CD4-positive, alpha-beta T cell treated with Interferon gamma for 1 hour (primary cell): ENCODE results near the gene TRIM74.
"Not testable (repeated sequence)": the region's sequence is repeated elsewhere in the genome, so short reads cannot be mapped to it uniquely, and the experiment has no call there.

Experiments
- DNase-seq: peaks from one replicate; pipeline ENCODE4 v3.0.0-alpha.2; 2020

Gene TRIM74

GRCh38 chr7:72954563-72955198, 14.6 kb downstream of the TRIM74 start:
- DNase-seq: not testable (repeated sequence)

GRCh38 chr7:72953901-72954562, 15.2 kb downstream of the TRIM74 start:
- not testable (repeated sequence) for DNase-seq

DNA sequence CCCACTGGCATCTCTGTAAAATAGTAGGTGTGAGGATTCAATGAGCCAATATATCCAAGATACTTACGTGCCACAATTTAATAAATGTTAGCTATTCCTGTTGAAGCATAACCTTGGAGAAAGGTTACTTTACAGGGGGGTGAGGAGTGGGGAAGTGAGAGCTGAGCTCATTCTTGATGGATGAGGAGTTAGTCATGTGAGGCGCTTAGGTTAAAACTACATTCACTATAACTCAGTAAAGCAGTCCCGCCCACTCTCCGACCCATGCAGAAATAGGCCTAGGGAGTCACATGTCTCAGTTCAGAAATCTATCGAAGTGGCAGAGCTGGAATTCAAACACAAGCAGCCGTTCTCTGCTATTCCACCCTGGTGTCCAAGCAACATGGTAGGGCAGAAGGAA, 18.8 kb downstream of the TRIM74 start:
- DNase-seq: not testable (repeated sequence)

DNA sequence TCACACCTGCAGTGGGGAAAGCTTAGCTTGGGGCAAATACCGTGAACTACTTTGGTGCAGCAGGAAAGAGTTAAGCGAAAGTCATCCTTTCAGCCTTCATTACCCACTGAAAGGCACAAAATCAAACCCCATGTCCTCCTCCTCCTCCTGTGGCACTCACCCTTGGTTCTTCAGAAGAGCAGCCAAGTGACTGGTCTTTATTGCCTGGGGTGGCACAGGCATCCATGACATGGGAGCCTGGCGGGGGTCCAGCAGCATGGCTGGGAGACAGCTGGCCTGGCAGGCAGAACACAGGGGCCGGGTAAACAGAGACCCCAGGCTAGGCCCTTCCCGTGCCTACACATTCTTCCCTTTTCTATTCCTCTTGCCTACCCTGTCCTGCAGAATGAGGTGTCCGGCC, 19.6 kb downstream of the TRIM74 start:
- not testable (repeated sequence) for DNase-seq

GRCh38 chr7:72949276-72949675, 20.0 kb downstream of the TRIM74 start:
- not testable (repeated sequence) for DNase-seq

- DNase-seq: not testable (repeated sequence)
Measured at GRCh38 chr7:72948714-72949113, 20.6 kb downstream of the TRIM74 start.

DNA sequence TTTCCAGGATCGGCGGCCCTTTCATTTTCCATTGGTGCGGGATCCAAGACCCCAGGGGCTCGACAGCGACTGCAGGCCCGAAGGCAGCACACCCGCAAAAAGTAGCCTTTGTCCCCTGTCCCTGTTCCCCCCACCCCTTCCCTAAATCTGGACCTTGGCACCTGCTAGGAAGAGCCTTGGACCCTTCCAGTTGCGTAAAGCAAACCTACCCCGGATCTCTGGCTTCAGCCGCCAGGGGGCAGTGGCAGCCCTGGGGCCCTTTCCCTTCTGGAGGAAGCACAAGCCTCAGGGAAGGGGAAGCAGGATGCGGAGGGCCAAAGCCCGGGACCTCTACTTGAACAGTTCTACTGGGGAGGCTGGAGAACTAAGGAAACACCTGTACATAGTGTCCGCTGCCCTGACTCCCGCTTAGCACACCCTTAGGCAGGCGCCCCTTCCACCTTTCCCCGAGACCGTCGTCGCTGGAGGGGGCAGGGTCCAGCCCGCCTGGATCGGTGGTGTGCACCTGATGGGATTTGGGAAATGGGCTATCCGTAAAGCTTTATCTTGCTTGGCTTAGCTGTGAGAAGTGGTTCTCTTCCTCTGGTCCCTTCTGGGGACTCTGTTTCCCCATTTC, 23.0 kb downstream of the TRIM74 start:
- DNase-seq: not testable (repeated sequence)

GRCh38 chr7:72945597-72945996, 23.7 kb downstream of the TRIM74 start:
- DNase-seq: not testable (repeated sequence)

GRCh38 chr7:72944937-72945336, 24.3 kb downstream of the TRIM74 start:
- not testable (repeated sequence) for DNase-seq

DNA sequence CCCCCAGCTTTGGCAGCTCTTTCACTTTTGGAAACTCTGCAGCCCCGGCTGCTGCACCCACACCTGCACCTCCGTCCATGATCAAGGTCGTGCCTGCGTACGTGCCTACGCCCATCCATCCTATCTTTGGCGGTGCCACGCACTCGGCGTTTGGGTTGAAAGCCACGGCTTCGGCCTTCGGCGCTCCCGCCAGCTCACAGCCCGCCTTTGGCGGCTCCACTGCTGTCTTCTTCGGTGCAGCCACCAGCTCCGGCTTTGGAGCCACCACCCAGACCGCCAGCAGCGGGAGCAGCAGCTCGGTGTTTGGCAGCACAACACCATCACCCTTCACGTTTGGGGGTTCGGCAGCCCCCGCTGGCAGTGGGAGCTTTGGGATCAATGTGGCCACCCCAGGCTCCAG, 26.3 kb downstream of the TRIM74 start:
- DNase-seq: not testable (repeated sequence)

DNA sequence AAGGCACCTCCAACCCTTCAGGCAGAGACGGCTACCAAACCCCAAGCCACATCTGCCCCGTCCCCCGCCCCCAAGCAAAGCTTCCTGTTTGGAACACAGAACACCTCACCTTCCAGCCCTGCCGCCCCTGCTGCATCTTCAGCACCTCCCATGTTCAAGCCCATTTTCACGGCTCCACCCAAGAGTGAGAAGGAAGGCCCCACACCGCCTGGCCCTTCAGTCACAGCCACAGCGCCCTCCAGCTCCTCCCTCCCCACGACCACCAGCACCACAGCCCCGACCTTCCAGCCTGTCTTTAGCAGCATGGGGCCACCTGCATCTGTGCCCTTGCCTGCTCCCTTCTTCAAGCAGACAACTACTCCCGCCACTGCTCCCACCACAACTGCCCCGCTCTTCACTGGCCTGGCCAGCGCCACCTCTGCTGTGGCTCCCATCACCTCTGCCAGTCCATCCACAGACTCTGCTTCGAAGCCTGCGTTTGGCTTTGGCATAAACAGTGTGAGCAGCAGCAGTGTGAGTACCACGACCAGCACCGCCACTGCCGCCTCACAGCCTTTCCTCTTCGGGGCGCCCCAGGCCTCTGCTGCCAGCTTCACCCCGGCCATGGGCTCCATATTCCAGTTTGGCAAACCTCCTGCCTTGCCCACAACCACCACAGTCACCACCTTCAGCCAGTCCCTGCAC, 27.1 kb downstream of the TRIM74 start:
- peak; percentile 3 for DNase-seq

DNA sequence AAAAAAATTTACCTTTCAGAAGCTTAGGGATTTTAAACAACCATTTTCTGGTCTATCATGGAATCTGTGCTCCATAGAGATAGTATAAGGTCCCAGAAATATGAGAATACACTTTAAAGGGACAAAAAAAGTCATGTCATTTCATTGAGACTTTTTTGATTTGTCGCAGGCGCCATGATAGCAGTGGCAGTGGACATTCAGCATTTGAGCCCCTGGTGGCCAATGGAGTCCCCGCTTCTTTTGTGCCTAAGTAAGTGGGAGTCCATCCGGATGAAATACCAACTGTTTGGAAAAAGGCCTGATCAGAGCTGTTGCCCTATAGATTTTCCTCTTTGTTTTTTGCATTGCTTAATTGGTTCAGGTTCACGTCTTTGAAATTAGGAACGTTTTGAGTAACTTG, 41.0 kb downstream of the TRIM74 start:
- DNase-seq: not testable (repeated sequence)

DNA sequence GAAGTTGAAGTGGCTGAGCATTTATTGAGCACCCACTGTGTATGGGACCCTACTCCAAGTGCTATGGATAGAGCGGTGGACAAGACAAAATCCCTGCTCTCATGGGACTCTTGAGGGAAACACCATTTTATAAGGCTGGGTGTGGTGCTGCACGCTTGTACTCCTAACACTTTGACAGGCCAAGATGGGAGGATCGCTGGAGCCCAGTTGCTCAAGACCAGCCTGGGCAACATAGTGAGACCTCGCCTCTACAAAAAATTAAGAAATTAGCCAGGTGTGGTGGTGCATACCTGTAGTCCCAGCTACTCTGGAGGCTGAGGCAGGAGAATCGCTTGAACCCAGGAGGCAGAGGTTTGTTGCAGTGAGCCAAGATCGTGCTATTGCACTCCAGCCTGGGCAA, 41.5 kb downstream of the TRIM74 start:
- DNase-seq: not testable (repeated sequence)

DNA sequence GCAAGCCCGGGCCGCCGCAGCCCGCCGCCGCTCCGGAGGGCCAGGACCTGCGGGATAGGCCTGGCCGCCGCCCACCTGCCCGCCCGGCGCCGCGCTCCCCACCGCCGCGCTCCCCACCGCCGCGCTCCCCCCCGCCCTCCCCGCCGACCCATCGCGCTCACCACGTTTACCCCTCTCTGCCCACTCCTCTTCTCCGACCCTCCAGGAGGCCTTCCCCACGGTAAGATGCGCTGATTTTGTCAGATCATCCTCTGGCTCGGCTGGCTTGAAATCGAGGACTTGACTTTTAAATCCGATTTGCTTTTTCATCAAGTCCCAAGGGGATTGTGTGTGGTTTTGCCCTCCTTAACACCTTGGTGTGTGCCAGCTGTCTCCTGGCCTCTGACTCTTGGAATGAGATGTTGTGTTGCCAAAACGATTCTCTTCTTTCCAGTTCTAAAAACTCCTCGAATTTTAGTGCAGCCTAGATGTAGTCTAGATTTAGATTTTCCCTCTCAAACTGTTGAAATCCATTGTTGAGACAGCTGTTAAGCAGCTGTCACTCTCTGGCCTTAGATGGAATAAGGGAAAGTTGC, 43.6 kb downstream of the TRIM74 start:
- DNase-seq: no peak

DNA sequence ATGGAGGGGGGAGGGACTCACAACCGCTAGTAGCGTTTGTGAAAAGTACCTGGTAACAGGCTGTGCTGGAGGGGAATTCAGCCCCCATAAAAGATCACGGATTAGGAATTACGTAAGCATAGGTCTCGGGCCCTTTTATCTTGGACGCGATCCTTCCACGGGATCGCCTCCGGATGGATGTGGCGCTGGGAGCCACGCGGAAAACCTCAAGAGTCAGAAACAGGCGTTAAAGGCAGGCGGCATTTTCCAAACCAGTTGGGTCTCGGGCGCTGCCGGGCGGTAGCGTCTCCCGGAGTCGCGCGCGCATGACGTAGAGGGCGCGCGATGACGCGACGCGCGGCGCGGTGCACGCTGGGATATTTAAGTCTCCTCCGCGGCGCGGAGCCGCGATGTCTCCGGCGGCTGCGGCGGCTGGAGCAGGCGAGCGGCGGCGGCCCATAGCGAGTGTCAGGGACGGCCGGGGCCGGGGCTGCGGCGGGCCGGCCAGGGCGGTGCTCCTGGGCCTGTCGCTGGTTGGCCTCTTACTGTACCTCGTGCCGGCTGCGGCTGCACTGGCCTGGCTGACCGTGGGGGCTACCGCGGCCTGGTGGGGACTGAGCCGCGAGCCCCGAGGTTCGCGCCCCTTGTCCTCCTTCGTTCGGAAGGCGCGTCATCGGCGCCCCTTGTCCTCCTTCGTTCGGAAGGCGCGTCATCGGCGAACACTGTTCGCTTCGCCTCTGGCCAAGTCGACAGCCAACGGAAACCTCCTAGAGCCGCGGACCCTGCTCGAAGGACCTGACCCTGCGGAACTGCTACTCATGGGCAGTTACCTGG, 44.3 kb downstream of the TRIM74 start, which contains the start of gene POM121:
TSS of gene POM121 (plus strand) at position 363 of the 813 bp plus-strand sequence. CDS start at position 390, 27 bp downstream.
- peak; percentile 84 for DNase-seq

GRCh38 chr7:72924386-72924732, 44.9 kb downstream of the TRIM74 start:
- DNase-seq: no peak

- no peak for DNase-seq
Measured at GRCh38 chr7:72919256-72919775, 50.0 kb downstream of the TRIM74 start.

DNA sequence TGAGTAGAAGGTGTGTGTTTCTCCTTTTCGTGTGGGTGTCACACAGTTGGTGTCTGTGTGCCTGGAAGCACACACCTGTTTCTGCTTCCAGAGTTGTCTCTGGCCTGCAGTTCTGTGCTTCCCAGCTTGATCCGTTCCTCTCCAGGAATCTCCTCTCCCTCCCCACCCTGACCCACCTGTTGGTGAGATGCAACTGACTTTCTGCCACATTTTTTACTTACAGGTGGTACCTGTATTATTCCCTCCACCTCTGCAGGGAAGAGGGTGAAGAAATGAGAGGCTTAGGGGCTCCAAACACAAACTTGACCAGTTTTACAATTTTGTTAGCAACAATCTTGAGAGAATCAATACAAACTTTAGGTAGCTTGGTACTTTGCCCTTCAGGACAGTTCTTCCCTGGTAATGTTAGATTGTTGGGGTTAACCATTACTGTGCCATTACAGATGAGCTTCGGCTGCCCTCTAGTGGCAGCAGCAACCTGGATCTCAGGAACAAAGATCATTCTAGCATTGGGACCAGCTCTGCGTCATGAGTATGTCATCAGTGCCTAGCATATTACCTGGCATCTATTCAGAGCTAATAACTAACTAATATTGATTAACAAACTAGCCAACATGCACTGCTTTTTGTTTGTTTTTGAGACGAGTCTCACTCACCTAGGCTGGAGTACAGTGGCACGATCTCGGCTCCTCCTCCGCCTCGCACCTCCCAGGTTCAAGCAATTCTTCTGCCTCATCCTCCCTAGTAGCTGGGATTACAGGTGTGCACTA, 54.3 kb downstream of the TRIM74 start:
- peak; percentile 48 for DNase-seq

DNA sequence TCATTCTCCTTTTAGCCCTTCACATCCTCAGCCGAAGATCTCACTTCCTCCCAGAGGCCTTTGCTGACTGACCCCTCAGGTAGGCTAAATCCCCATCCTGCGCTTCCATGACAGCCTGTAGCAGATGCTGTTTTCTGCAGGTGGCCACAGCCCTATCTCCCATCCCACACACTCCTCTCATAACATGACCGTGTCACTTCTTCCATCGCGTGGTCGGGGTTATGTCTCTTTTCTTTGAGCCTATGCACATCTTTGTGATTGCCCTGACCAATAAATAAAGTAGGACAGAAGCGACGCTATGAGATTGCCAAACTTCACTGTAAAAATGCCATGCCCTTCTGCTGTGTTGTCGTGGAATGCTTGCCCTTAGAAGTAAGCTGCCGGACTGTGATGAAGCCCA, 55.5 kb downstream of the TRIM74 start:
- not testable (repeated sequence) for DNase-seq

DNA sequence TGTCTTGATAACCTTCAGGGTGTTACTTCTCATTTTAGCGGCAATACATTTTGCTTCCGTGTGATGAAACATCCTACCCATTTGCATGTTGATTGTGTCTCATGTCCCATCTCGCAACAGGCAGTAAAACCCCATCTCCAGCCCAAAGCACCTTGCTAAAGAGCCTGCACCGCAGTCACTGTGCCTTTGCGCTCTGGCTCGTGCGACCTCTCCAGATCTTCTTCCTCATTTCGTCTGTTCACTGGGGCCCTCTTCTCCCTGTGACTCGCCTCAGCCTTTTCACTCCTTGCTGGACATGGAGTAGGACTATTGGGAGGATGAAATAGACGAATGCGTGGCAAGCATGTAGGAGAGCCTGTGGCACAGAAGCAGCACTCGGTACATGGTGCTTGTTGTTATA, 57.9 kb downstream of the TRIM74 start:
- peak; percentile 22 for DNase-seq
